ENCODE data around the gene DNAJC21. TPM values are rescaled to one million over a fixed set of nuclear protein-coding genes. Genes with fewer than 3 reads are reported as not detected.

DNAJC21 gene
- polyA plus RNA-seq, 2 of the 4 experiments (the other 2 are of a cell fraction), result 31.1 to 36.5 TPM

DNA sequence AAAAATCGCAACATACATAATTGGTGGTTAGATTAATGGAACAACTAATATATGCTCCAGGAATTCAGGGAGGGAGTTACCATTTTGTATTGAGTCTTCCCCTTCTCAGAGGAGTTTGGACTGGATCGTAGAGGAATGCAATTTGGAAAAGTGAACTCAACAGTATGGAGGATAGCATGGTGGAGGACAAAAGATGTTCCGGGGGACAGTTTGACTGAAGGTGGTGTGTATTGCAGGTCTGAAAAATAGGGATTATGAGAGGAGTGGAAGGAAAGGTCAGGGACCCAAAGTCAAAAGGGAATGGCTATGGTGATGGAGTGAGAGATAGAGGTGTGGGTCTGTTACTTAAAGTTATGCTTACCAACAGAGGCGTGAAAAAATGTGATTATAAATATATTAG is 1.5 kb downstream of the DNAJC21 start:
- ChIA-PET POLR2A (interaction anchor here (2.4 kb wide), 1 partner anchor 16 kb away, joined by 41 read pairs; the partner anchor contains the start of genes BRIX1 and RAD1), CTCF (interaction anchor here (2.2 kb wide), 1 partner anchor 73 kb away, joined by 7 read pairs; no protein-coding TSS in a partner anchor)
- DNase-seq (ENCODE audit: low read depth in 1 of 2, low spot score in 1 of 2) (no peak), ATAC-seq (no peak), FAIRE-seq (no peak)
- Histone ChIP-seq H3K9me3 (no peaks in the 10 kb centered on the region), H3K27ac (peak overlapping the region; percentile 84 to 93; a peak in 4 of 6 replicates), H3K4me1 (peaks cover 16% of the 10 kb centered on the region), H3K4me2 (peak overlapping the region; percentile 87), H3K4me3 (peak overlapping the region; percentile 79)
- 86% methylated on average over 4 of the region's 4 CpGs for WGBS (ENCODE audit: missing lambda C conversion rate)
- TF ChIP-seq BHLHE40 (IDR thresholded peaks at IDR 0.05; ENCODE audit: low read depth, low read length) (no peak), REST (IDR thresholded peaks at IDR 0.05) (no peak), GATA3 (IDR thresholded peaks at IDR 0.05; ENCODE audit: borderline replicate concordance) (no peak), SMC3 (IDR thresholded peaks at IDR 0.05) (no peak), HOXB13 (CRISPR knock-in tag; IDR thresholded peaks at IDR 0.05; ENCODE audit: low read depth) (no peak), FOSL2 (IDR thresholded peaks at IDR 0.05) (no peak), FOSL2 (CRISPR knock-in tag; IDR thresholded peaks at IDR 0.05) (no peak), CBX8 (IDR thresholded peaks at IDR 0.05) (no peak), NFE2L2 (conservative IDR thresholded peaks at IDR 0.05; ENCODE audit: low read length) (no peak), RFX5 (IDR thresholded peaks at IDR 0.05) (no peak), HOXA7 (CRISPR knock-in tag; IDR thresholded peaks at IDR 0.05) (no peak), KDM5A (IDR thresholded peaks at IDR 0.05) (no peak)
- TF ChIP-seq, protein P1, sequence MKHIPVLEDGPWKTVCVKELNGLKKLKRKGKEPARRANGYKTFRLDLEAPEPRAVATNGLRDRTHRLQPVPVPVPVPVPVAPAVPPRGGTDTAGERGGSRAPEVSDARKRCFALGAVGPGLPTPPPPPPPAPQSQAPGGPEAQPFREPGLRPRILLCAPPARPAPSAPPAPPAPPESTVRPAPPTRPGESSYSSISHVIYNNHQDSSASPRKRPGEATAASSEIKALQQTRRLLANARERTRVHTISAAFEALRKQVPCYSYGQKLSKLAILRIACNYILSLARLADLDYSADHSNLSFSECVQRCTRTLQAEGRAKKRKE (CRISPR knock-in tag; IDR thresholded peaks at IDR 0.05; ENCODE audit: low read depth), result no peak
- TF ChIP-seq, protein P2, sequence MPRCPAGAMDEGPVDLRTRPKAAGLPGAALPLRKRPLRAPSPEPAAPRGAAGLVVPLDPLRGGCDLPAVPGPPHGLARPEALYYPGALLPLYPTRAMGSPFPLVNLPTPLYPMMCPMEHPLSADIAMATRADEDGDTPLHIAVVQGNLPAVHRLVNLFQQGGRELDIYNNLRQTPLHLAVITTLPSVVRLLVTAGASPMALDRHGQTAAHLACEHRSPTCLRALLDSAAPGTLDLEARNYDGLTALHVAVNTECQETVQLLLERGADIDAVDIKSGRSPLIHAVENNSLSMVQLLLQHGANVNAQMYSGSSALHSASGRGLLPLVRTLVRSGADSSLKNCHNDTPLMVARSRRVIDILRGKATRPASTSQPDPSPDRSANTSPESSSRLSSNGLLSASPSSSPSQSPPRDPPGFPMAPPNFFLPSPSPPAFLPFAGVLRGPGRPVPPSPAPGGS (IDR thresholded peaks at IDR 0.05), result no peak

DNA sequence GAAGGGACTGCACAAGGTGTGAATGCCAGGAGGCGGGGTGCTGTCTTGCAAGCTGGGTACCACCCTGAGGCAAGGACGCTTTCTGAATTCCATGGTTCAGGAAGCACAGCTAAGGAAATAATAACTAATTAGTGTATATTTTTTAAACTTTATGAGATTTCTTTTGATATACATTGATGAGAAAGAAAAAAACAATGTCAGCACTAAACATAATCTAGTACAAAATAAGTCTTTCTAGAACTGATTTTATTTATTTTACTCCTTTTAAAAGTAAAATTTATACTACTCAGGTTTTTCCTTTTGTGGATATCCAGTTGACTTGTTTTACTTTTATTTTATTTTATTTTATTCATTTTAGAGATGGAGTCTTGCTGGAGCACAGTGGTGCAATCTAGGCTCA is 3.6 kb downstream of the DNAJC21 start:
- POLR2A ChIA-PET, result no interaction called here
- H3K9me3 ChIP-seq, result no peaks in the 10 kb centered on the region
- no peak overlapping the region for H3K4me3 ChIP-seq
- ATAC-seq (no peak), FAIRE-seq (no peak), DNase-seq (ENCODE audit: low read depth in 1 of 2, low spot score in 1 of 2) (no peak)
- no peak overlapping the region for H3K27ac ChIP-seq
- CTCF ChIA-PET, result no interaction called here
- H3K4me1 ChIP-seq, result peaks cover 16% of the 10 kb centered on the region
- no peak overlapping the region for H3K4me2 ChIP-seq
- no peak for TF ChIP-seq PBX3 (IDR thresholded peaks at IDR 0.05)
- TF ChIP-seq TP53 (CRISPR knock-in tag; IDR thresholded peaks at IDR 0.05), result no peak
- no peak for TF ChIP-seq RCOR1 (IDR thresholded peaks at IDR 0.05; ENCODE audit: low read depth, low read length)
- TF ChIP-seq ZFP36 (IDR thresholded peaks at IDR 0.05; ENCODE audit: borderline replicate concordance, partially characterized antibody), result no peak
- no peak for TF ChIP-seq HES2 (IDR thresholded peaks at IDR 0.05)
- TF ChIP-seq MAFK (IDR thresholded peaks at IDR 0.05; ENCODE audit: partially characterized antibody), result no peak
- no peak for TF ChIP-seq CBX8 (IDR thresholded peaks at IDR 0.05)
- TF ChIP-seq BHLHE40 (IDR thresholded peaks at IDR 0.05; ENCODE audit: low read depth, low read length), result no peak
- no peak for TF ChIP-seq MYC (IDR thresholded peaks at IDR 0.05; ENCODE audit: borderline replicate concordance, low read length)
- TF ChIP-seq, protein P3, sequence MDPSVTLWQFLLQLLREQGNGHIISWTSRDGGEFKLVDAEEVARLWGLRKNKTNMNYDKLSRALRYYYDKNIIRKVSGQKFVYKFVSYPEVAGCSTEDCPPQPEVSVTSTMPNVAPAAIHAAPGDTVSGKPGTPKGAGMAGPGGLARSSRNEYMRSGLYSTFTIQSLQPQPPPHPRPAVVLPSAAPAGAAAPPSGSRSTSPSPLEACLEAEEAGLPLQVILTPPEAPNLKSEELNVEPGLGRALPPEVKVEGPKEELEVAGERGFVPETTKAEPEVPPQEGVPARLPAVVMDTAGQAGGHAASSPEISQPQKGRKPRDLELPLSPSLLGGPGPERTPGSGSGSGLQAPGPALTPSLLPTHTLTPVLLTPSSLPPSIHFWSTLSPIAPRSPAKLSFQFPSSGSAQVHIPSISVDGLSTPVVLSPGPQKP (IDR thresholded peaks at IDR 0.05; ENCODE audit: low read depth, low read length), result no peak
- TF ChIP-seq EHF (CRISPR knock-in tag; IDR thresholded peaks at IDR 0.05), result no peak
- TF ChIP-seq CHD2 (IDR thresholded peaks at IDR 0.05; ENCODE audit: low read length, partially characterized antibody), result no peak
- no peak for TF ChIP-seq EP300 (IDR thresholded peaks at IDR 0.05)
- no peak for TF ChIP-seq JUN (IDR thresholded peaks at IDR 0.05)
- no peak for TF ChIP-seq GATA3 (IDR thresholded peaks at IDR 0.05; ENCODE audit: borderline replicate concordance)
- no peak for TF ChIP-seq HOXB13 (CRISPR knock-in tag; IDR thresholded peaks at IDR 0.05; ENCODE audit: low read depth)
- TF ChIP-seq CBX2 (IDR thresholded peaks at IDR 0.05; ENCODE audit: borderline replicate concordance, low read depth), result no peak
- 88% methylated on average over 2 of the region's 2 CpGs for WGBS (ENCODE audit: missing lambda C conversion rate)
